NB4 (cell line): ENCODE measurements around the gene RRP12.

Experiments
- CTCF ChIP-seq: IDR thresholded peaks from one replicate; pipeline ENCODE4 v1.5.1; 2012; ENCODE audit warnings: low read depth, low read length
- MAX ChIP-seq: IDR thresholded peaks from 2 replicates; pipeline ENCODE4 v1.6.1; 2011; ENCODE audit warnings: low read depth, low read length
- MYC ChIP-seq: IDR thresholded peaks from 2 replicates; pipeline ENCODE4 v1.6.1; 2011; ENCODE audit warnings: low read depth, low read length
- POLR2A ChIP-seq: IDR thresholded peaks from 2 replicates; pipeline ENCODE4 v1.6.1; 2011; ENCODE audit warnings: mild to moderate bottlenecking; ENCODE audit not compliant: insufficient read length; ENCODE audit errors: extremely low read depth

- no peak for TF ChIP-seq CTCF
- no peak for TF ChIP-seq POLR2A
- TF ChIP-seq MYC, result no peak
- no peak for TF ChIP-seq MAX
Measured at GRCh38 chr10:97336942-97337831, 64.0 kb downstream of the RRP12 start.
